ES-I3 (cell line): Measurements from ENCODE around the gene TXLNB.

ENCODE experiments used
- H3K36me3 ChIP-seq: 2 replicates; pipeline ENCODE4 v1.6.1; 2013; ENCODE audit warnings: mild to moderate bottlenecking, low read length, control low read depth, moderate library complexity; ENCODE audit not compliant: insufficient read depth
- H3K4me1 ChIP-seq: 2 replicates; pipeline ENCODE4 v1.6.1; 2013; ENCODE audit warnings: mild to moderate bottlenecking, control low read depth, low read length; ENCODE audit not compliant: insufficient read depth
- H3K9ac ChIP-seq: 2 replicates; pipeline ENCODE4 v1.6.1; 2013; ENCODE audit warnings: low read depth, mild to moderate bottlenecking, low read length, moderate library complexity
- H3K9me3 ChIP-seq: 2 replicates; pipeline ENCODE4 v1.6.1; 2013; ENCODE audit warnings: mild to moderate bottlenecking, low read length, moderate library complexity; ENCODE audit not compliant: control insufficient read depth, insufficient read depth

TXLNB gene

DNA sequence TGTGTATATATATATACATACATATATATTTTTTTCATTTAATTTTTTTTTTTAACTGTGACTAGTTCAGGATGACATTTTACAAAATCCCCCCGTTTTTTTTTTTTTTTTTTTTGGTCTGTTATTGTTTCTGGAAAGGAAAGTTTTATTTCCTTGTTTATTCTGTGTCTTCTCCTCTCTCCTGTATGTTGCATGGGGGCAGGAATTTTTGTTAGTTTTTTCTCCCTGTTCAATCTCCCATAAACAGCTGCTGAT, 32.4 kb upstream of the TXLNB start:
- H3K9ac ChIP-seq, result no peak overlapping the region
- 0 out of 2 replicates have a peak, but pooled peaks cover 4% of the 10 kb centered on the region for H3K4me1 ChIP-seq
- H3K36me3 ChIP-seq, result no peaks in the 10 kb centered on the region
- H3K9me3 ChIP-seq, result no peaks in the 10 kb centered on the region

DNA sequence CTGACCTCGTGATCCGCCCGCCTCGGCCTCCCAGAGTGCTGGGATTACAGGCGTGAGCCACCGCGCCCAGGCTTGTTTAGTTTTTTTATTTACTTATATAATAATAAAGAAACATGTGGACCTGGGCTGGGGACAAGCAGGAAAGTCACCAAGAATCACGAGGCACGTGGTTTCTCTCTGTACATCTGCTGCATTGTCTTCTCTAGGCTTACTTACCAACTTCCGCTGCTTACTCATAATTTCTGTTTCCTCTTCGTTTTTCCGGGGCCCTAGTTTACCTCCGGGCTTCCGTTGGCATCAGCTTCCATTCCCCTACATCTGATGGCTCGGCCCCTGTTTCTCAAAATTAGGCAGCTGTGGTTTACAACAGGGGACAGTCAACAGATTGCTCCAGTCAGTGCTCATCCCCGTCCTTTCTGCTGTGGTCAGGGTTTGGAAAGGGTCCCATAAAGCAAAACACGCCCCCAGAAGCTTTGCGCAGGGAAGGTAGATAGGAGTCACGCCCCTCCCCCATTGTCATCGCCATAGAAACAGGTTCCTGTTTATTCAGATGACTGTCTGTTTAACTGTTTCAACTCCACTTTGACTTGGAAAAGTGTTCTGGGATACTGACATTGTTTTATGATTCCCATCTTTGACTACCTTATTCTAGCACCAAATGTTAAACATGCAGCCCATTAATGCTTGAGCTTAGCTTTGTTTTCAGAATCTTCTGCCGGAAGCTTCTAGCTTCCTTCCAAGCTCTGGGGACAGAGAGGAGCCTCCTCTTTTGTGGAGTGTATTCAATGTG, 31.9 kb upstream of the TXLNB start:
- H3K36me3 ChIP-seq, result no peaks in the 10 kb centered on the region
- no peak overlapping the region for H3K9ac ChIP-seq
- H3K4me1 ChIP-seq, result 0 out of 2 replicates have a peak, but pooled peaks cover 4% of the 10 kb centered on the region
- no peaks in the 10 kb centered on the region for H3K9me3 ChIP-seq

- 0 out of 2 replicates have a peak, but pooled peaks cover 4% of the 10 kb centered on the region for H3K4me1 ChIP-seq
- no peak overlapping the region for H3K9ac ChIP-seq
- no peaks in the 10 kb centered on the region for H3K36me3 ChIP-seq
- no peaks in the 10 kb centered on the region for H3K9me3 ChIP-seq
These were observed 28.3 kb upstream of the TXLNB start for GRCh38 chr6:139320081-139320480.

- peaks cover 21% of the 10 kb centered on the region for H3K4me1 ChIP-seq
- H3K9ac ChIP-seq, result no peak overlapping the region
- no peaks in the 10 kb centered on the region for H3K36me3 ChIP-seq
- H3K9me3 ChIP-seq, result no peaks in the 10 kb centered on the region
These were observed 25.0 kb upstream of the TXLNB start for GRCh38 chr6:139316622-139317317.

DNA sequence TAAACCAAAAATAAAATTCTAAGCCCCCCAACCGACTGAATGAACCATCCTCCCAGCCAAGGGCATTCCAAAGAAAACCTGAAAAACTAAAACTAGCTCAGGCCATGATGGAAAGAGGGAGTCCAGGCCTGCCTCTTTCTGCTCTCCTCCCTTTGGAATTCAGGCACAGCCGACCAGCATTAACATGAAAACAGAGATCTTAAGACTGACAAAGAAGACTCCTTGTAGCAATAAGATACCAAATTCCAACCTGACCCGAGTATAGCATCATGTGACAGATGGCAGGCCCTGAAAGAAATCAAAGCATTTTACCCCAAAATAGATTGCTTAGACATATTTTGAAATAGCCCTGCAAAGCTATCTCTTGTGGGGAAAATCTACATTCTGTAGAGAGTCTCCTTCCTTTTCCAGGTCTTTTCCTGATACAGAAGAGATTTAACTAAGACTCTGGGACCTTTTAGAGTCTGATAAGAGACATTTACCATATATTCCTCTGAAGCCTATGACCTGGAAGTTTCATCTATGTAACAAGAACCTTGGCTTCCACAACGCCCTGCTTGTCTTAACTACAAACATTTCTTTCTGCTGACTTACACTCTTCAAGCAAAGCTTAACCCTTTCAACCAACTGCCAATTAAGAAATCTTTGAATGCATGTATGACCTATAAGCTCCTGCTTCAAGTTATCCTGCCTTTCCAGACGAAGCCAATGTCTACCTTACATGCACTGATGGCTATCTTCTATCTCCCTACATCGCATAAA, 22.2 kb upstream of the TXLNB start:
- no peaks in the 10 kb centered on the region for H3K36me3 ChIP-seq
- H3K9me3 ChIP-seq, result no peaks in the 10 kb centered on the region
- H3K9ac ChIP-seq, result peak overlapping the region; percentile 35
- peaks cover 28% of the 10 kb centered on the region for H3K4me1 ChIP-seq

DNA sequence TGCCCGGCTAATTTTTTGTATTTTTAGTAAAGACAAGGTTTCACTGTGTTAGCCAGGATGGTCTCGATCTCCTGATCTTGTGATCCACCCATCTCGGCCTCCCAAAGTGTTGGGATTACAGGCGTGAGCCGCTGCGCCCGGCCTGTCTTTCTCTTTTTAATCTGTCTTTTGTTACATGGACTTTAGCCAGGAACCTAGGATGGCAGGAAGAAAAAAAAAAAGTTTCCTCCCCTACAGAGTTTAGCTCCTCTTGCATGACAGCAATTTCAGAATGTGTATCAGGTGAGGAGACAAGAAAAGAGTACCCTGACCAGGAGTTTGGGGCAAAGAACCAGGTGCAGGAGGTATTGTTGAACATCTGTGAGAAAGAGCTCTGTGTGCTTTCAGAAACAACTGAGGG, 21.4 kb upstream of the TXLNB start:
- Histone ChIP-seq H3K4me1 (peaks cover 28% of the 10 kb centered on the region), H3K9ac (peak overlapping the region; percentile 19; the same call in 1 of the 2 replicates), H3K9me3 (no peaks in the 10 kb centered on the region), H3K36me3 (no peaks in the 10 kb centered on the region)

DNA sequence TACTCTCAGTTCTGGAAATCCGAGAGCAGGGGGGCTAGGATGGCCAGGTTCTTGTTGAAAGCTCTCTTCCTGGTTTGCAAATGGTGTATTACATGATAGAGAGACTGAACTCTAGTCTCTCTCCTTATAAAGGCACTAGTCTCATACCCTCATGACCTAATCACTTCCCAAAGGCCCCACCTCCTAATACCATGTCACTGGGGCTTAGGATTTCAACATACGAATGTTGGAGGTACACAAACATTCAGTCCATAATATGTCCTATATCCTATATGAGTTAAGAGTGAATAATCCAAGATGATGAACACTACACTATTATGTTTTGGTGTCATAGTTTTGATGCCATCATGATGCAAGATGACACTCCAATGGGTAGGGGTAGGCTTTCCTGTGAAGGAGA, 20.0 kb upstream of the TXLNB start:
- no peaks in the 10 kb centered on the region for H3K36me3 ChIP-seq
- H3K4me1 ChIP-seq, result peaks cover 28% of the 10 kb centered on the region
- H3K9me3 ChIP-seq, result no peaks in the 10 kb centered on the region
- no peak overlapping the region for H3K9ac ChIP-seq

DNA sequence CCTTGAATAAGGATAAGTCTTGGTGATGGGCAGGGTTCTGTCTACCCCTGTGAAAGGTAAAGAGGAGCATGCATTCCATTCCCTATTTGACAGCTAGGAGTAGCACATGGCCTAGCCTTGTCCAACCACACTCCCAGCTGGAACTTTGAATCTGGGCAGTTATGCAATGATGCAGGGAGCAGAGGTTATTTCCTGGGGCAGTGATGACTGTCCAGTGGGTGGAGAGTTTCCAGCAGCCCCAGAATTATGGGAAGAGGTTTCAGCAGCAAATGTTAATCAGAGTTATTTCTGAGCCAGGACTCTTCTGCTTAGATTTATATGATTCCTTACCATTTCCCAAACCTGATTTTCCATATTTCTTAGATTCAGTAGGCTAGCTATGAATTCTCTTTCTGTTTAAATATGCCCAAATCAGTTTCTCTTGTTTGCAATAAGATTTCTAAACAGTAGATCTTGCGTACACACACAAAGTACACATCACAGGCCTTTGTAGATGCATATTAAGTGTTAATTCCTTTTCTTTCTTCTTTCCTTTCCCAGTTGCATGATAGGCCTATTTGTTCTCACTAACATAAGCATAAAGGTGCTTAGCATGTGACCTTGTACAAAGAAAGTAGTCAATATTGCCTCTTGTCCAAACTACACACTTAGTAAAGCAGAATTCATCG, 17.3 kb upstream of the TXLNB start:
- Histone ChIP-seq H3K9me3 (no peaks in the 10 kb centered on the region), H3K36me3 (no peaks in the 10 kb centered on the region), H3K4me1 (peaks cover 24% of the 10 kb centered on the region), H3K9ac (no peak overlapping the region)

DNA sequence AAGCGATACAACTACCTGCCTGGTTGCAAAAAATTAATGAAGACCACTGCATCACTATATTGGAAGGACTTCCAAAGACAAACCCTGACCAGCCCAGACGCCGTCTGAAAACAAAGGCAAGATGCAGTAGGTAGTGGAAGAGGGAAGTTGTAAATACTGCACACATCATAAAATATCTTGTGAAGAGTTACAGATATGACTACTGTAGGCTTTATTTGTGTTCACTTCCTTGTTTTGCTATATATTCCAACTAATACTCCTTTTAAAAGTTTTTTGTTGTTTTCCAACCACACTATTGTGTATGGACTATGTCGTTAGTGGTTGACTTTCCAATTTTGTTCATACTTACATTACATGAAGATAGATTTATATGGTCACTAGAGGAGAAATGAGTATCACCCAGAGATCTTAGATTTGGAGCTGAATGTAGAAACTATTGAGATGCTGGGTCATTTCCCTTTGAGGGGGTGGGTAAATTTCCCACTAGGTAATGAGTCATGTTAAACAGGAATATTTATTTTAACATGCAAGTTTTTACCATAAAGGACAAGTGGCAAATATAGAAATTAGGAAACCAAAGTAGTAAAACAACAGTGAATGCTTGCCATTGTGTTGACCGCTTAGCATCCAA, 16.6 kb upstream of the TXLNB start:
- Histone ChIP-seq H3K9ac (no peak overlapping the region), H3K4me1 (peaks cover 19% of the 10 kb centered on the region), H3K9me3 (no peaks in the 10 kb centered on the region), H3K36me3 (no peaks in the 10 kb centered on the region)

- Histone ChIP-seq H3K4me1 (peaks cover 6% of the 10 kb centered on the region; the same call in 1 of the 2 replicates), H3K9ac (no peak overlapping the region), H3K9me3 (no peaks in the 10 kb centered on the region), H3K36me3 (no peaks in the 10 kb centered on the region)
These were observed 14.6 kb upstream of the TXLNB start for GRCh38 chr6:139306291-139306981.

DNA sequence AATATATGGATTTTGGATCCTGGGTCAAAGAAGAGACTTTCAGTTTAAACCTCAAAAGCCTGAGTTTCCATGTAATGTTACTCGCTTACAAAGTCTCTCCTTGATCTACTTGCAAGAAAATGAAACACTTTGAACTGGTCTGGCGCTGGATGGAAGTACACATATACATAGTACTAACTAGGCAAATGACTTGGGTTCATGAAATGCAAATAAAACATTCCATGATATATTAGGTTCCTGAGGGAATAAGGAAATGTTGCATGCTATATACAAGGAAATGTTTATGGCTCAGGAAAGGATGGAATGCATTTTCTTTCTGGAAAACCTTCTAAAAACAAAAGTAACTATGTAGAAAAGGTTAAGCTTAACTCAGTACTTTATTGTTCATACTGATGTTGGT, 11.4 kb upstream of the TXLNB start:
- H3K4me1 ChIP-seq, result no peaks in the 10 kb centered on the region
- H3K9ac ChIP-seq, result no peak overlapping the region
- no peaks in the 10 kb centered on the region for H3K9me3 ChIP-seq
- H3K36me3 ChIP-seq, result no peaks in the 10 kb centered on the region

DNA sequence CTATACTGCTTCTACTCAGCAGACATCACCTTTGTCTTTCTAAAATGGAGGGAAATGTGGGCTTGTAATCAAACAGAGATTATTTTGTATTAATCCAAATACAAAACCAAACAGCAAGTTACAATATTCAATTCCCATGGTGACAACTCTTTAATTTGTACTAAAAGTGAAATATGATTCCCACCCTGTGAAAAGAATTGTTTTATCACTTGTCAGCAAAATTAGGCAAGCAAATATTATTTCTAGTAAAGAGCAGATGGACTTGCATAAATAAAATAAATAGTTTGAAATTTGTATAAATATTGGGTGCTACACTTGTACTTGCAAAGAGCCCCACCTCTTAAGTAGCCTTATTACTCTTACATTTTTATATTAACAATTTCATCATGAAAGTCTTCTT, 6.1 kb upstream of the TXLNB start:
- no peaks in the 10 kb centered on the region for H3K36me3 ChIP-seq
- H3K9me3 ChIP-seq, result no peaks in the 10 kb centered on the region
- no peak overlapping the region for H3K9ac ChIP-seq
- no peaks in the 10 kb centered on the region for H3K4me1 ChIP-seq

- Histone ChIP-seq H3K9me3 (no peaks in the 10 kb centered on the region), H3K36me3 (no peaks in the 10 kb centered on the region), H3K9ac (no peak overlapping the region), H3K4me1 (0 out of 2 replicates have a peak, but pooled peaks cover 6% of the 10 kb centered on the region)
These were observed 5.1 kb upstream of the TXLNB start for GRCh38 chr6:139296927-139297326.
